Mucosa of rectum (tissue), 2 donors: ENCODE data around the gene MPI.
A peak's percentile ranks its signal among the peaks of the same experiment; 100 is the strongest.
"Not testable (repeated sequence)": the region's sequence is repeated elsewhere in the genome, so short reads cannot be mapped to it uniquely, and the experiment has no call there.

Experiments
- H3K27ac ChIP-seq, 2 donors: one replicate each; pipeline ENCODE4 v1.7.0; 2013; ENCODE audit warnings: inconsistent platforms in 2 of 2, low read depth in 2 of 2, low read length in 2 of 2
- H3K27me3 ChIP-seq, 2 donors: one replicate each; pipeline ENCODE4 v1.7.0; 2013; ENCODE audit warnings: low read length in 2 of 2; ENCODE audit not compliant: control insufficient read depth in 2 of 2, insufficient read depth in 2 of 2
- H3K36me3 ChIP-seq, 2 donors: one replicate each; pipeline ENCODE4 v1.7.0; 2013; ENCODE audit warnings: low read length in 2 of 2; ENCODE audit not compliant: control insufficient read depth in 2 of 2, insufficient read depth in 2 of 2
- H3K4me1 ChIP-seq, 2 donors: one replicate each; pipeline ENCODE4 v1.7.0; 2013; ENCODE audit warnings: low read length in 2 of 2, mild to moderate bottlenecking in 1 of 2; ENCODE audit not compliant: control insufficient read depth in 2 of 2, insufficient read depth in 2 of 2
- H3K4me3 ChIP-seq, 2 donors: one replicate each; pipeline ENCODE4 v1.7.0; 2013; ENCODE audit warnings: low read length in 2 of 2
- H3K9ac ChIP-seq, 2 donors: one replicate each; pipeline ENCODE4 v1.7.0; 2013; ENCODE audit warnings: low read length in 2 of 2, low read depth in 1 of 2, mild to moderate bottlenecking in 1 of 2
- H3K9me3 ChIP-seq, 2 donors: one replicate each; pipeline ENCODE4 v1.7.0; 2013; ENCODE audit warnings: low read length in 2 of 2; ENCODE audit not compliant: control insufficient read depth in 2 of 2
- donor health status: healthy.
- donor health status: Normal muscosa, but diverticular disease.

Gene MPI

GRCh38 chr15:74889390-74889882 is 406 bp upstream of the MPI start:
- Histone ChIP-seq H3K27ac (peak overlapping the region; percentile 51 to 86), H3K4me3 (peak overlapping the region; percentile 84 to 95), H3K9me3 (no peaks in the 10 kb centered on the region), H3K4me1 (peaks cover 40% of the 10 kb centered on the region in 2 donors), H3K9ac (peak overlapping the region; percentile 85), H3K27me3 (no peaks in the 10 kb centered on the region), H3K36me3 (peaks cover 0 to 9% of the 10 kb centered on the region in 2 donors)

DNA sequence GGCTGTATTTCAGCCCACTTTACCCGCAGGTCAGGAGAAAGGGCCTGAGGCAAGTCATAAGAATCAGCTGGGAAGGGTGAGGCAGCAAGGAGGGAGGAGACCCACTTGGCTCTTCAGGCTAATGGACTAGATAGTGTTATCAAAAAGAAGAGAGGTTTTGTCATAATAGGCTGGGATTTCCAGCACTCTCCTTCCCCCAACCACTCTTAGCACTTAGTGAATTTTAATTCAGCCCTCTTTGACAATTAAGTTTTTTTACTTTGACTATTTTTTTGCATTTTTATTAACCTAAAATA is 771 bp downstream of the MPI start:
- Histone ChIP-seq H3K9me3 (no peaks in the 10 kb centered on the region), H3K27me3 (no peaks in the 10 kb centered on the region), H3K4me1 (peaks cover 40% of the 10 kb centered on the region in 2 donors), H3K27ac (peak overlapping the region; percentile 51 to 86), H3K9ac (peak overlapping the region; percentile 85), H3K36me3 (peaks cover 0 to 9% of the 10 kb centered on the region in 2 donors), H3K4me3 (peak overlapping the region; percentile 84 to 95)

DNA sequence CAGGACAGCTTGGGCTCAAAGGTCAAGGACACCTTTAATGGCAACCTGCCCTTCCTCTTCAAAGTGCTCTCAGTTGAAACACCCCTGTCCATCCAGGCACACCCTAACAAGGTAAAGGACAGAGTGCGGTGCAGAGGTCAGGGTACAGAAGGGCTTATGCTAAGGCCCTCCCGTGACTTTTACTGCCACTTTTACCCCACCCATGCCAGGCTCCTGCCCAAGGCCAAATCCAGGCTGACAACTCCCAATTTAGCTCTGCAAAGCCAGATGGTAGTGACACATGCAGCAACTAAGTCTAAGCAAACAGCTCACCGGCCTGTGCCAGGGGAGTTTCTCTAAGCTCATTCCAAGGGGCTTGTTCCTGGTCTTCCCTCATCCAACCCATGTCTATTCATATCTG is 1.6 kb downstream of the MPI start:
- Histone ChIP-seq H3K36me3 (peaks cover 4 to 17% of the 10 kb centered on the region in 2 donors), H3K4me3 (peak overlapping the region in 1 of 2 donors; percentile 95), H3K27me3 (no peaks in the 10 kb centered on the region), H3K9ac (no peak overlapping the region), H3K9me3 (no peaks in the 10 kb centered on the region), H3K4me1 (peaks cover 40% of the 10 kb centered on the region in 2 donors), H3K27ac (peak overlapping the region; percentile 63 to 86)

DNA sequence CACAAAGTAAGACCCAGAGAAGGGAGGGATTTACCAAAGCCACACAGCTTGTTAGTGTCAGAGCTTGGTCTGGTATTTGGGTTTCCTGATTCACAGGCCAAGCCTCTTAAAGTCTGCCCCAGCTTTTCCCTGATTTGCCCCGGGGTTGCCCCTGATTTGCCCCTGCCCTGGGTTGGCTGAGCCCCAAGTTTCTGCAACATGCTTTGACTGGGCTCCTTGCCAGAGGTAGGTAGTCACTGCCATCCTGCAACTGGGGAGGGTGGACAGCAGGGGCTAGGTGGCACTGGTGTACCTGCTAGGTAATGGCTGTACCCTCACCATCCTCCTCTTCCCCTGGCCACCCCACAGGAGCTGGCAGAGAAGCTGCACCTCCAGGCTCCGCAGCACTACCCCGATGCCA is 2.5 kb downstream of the MPI start:
- Histone ChIP-seq H3K4me1 (peaks cover 40% of the 10 kb centered on the region in 2 donors), H3K36me3 (peaks cover 7 to 21% of the 10 kb centered on the region in 2 donors), H3K27ac (peak overlapping the region in 1 of 2 donors; percentile 86)

GRCh38 chr15:74892931-74893330 is 3.1 kb downstream of the MPI start:
- Histone ChIP-seq H3K9me3 (no peaks in the 10 kb centered on the region), H3K36me3 (peaks cover 7 to 27% of the 10 kb centered on the region in 2 donors), H3K27ac (no peak overlapping the region), H3K4me1 (peaks cover 40% of the 10 kb centered on the region in 2 donors), H3K9ac (no peak overlapping the region), H3K27me3 (no peaks in the 10 kb centered on the region), H3K4me3 (no peak overlapping the region)

More for the DNA sequence above, 2.5 kb downstream of the MPI start:
- H3K9me3 ChIP-seq, result no peaks in the 10 kb centered on the region
- no peak overlapping the region for H3K9ac ChIP-seq
- H3K4me3 ChIP-seq, result no peak overlapping the region
- H3K27me3 ChIP-seq, result no peaks in the 10 kb centered on the region

DNA sequence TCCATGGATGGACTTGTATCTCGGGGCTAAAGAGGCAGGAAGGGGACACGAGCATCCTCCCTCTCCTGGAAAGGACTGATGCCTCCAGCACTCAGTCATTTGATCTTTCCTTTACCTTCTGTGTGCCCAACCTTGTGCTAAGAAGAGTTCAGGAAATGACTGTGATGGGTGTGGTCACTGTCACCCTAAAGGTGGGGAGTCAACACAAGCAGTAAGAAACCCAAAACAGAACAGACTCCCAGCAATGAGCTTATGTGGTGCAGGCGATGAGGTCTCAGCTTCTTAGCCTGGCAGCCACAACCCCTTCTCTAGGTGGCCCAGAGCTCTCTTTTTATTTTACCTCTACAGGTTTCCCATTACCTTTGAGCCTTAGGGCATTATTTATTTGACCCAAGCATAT is 3.8 kb downstream of the MPI start:
- H3K27me3 ChIP-seq, result no peaks in the 10 kb centered on the region
- no peak overlapping the region for H3K9ac ChIP-seq
- peaks cover 40% of the 10 kb centered on the region in 2 donors for H3K4me1 ChIP-seq
- peak overlapping the region in 1 of 2 donors; percentile 22 for H3K4me3 ChIP-seq
- H3K9me3 ChIP-seq, result no peaks in the 10 kb centered on the region
- no peak overlapping the region for H3K27ac ChIP-seq
- peaks cover 7 to 28% of the 10 kb centered on the region in 2 donors for H3K36me3 ChIP-seq

- not testable (repeated sequence) for H3K9ac ChIP-seq, H3K9me3 ChIP-seq, H3K27ac ChIP-seq, H3K27me3 ChIP-seq, H3K4me3 ChIP-seq
- Histone ChIP-seq H3K36me3 (peaks cover 15 to 35% of the 10 kb centered on the region in 2 donors), H3K4me1 (peaks cover 34 to 37% of the 10 kb centered on the region in 2 donors)
These were observed 4.5 kb downstream of the MPI start for GRCh38 chr15:74894383-74894782.

DNA sequence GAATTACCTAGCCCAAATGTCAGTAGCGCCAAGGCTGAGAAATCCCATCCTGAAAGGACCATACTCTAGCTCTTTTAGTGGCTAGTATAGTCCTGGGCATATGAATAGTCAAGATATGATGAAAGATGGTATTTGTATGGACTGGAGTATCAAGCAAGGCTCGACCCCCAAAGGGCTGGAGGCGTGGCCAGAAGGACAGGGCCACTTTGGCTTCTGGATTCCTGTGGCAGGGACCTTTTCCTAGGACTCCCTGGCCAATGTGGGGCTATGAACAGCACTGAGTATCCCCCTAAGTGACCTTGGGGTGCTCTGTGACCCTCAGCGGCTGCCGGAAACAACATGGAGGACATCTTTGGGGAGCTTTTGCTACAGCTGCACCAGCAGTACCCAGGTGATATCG is 6.0 kb downstream of the MPI start:
- H3K9ac ChIP-seq, result no peak overlapping the region
- H3K4me1 ChIP-seq, result peaks cover 22 to 29% of the 10 kb centered on the region in 2 donors
- H3K36me3 ChIP-seq, result peaks cover 21 to 46% of the 10 kb centered on the region in 2 donors
- no peak overlapping the region for H3K4me3 ChIP-seq
- no peaks in the 10 kb centered on the region for H3K9me3 ChIP-seq
- no peak overlapping the region for H3K27ac ChIP-seq
- no peaks in the 10 kb centered on the region for H3K27me3 ChIP-seq

GRCh38 chr15:74896316-74896715 is 6.5 kb downstream of the MPI start:
- peaks cover 26 to 48% of the 10 kb centered on the region in 2 donors for H3K36me3 ChIP-seq
- H3K9ac ChIP-seq, result no peak overlapping the region
- H3K4me1 ChIP-seq, result peaks cover 19 to 25% of the 10 kb centered on the region in 2 donors
- no peak overlapping the region for H3K4me3 ChIP-seq
- no peaks in the 10 kb centered on the region for H3K9me3 ChIP-seq
- H3K27me3 ChIP-seq, result no peaks in the 10 kb centered on the region
- no peak overlapping the region for H3K27ac ChIP-seq

DNA sequence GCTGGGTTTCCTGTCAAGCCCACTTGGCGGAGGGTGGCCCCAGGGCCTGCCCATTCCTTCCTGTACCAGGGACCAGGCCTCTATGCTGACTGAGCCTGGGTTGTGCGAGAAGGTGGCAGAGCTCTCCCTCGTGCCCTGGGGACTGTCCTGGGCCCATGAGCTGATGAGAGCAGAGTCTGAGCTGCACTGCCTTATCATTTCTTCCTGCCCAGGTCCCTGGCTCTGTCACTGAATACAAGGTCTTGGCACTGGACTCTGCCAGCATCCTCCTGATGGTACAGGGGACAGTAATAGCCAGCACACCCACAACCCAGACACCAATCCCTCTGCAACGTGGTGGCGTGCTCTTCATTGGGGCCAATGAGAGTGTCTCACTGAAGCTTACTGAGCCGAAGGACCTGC is 7.5 kb downstream of the MPI start:
- Histone ChIP-seq H3K36me3 (peaks cover 29 to 49% of the 10 kb centered on the region in 2 donors), H3K9ac (no peak overlapping the region), H3K27ac (no peak overlapping the region), H3K27me3 (no peaks in the 10 kb centered on the region), H3K4me1 (peaks cover 12 to 23% of the 10 kb centered on the region in 2 donors), H3K9me3 (no peaks in the 10 kb centered on the region), H3K4me3 (no peak overlapping the region)
